Stimulated activated naive CD4-positive, alpha-beta T cell treated with Interleukin-2 at 50 U/mL for 16 hours (primary cell): ENCODE results near the gene CCT8.
"Not testable (repeated sequence)": the region's sequence is repeated elsewhere in the genome, so short reads cannot be mapped to it uniquely, and the experiment has no call there.

Source experiments
- DNase-seq: peaks from one replicate; lab custom pipeline; 2025; lab: John Stamatoyannopoulos, UW

Gene CCT8

GRCh38 chr21:29018540-29018939 is 54.9 kb downstream of the CCT8 start:
- no peak for DNase-seq

- DNase-seq: no peak
These were observed 55.7 kb downstream of the CCT8 start for GRCh38 chr21:29017639-29018237.

GRCh38 chr21:29011236-29011635 is 62.2 kb downstream of the CCT8 start:
- not testable (repeated sequence) for DNase-seq

GRCh38 chr21:29008367-29008766 is 65.1 kb downstream of the CCT8 start:
- DNase-seq: no peak

GRCh38 chr21:29007810-29008209 is 65.6 kb downstream of the CCT8 start:
- DNase-seq: no peak

GRCh38 chr21:29007135-29007534 is 66.3 kb downstream of the CCT8 start:
- DNase-seq: no peak
